HUES64 (cell line): Measurements from ENCODE around the gene NR2F1.

ENCODE experiments used
- H3K27ac ChIP-seq: 2 replicates; pipeline ENCODE4 v1.7.0; 2013; ENCODE audit warnings: low read depth, low read length, inconsistent platforms
- H3K27me3 ChIP-seq: 2 replicates; pipeline ENCODE4 v1.6.1; 2013; ENCODE audit warnings: mild to moderate bottlenecking, low read length; ENCODE audit not compliant: insufficient read depth
- H3K36me3 ChIP-seq: 2 replicates; pipeline ENCODE4 v1.6.1; 2013; ENCODE audit warnings: mild to moderate bottlenecking, low read length; ENCODE audit not compliant: insufficient read depth
- H3K4me1 ChIP-seq: 2 replicates; pipeline ENCODE4 v1.6.1; 2013; ENCODE audit warnings: mild to moderate bottlenecking, low read length, moderate library complexity; ENCODE audit not compliant: insufficient read depth
- H3K4me3 ChIP-seq: 2 replicates; pipeline ENCODE4 v1.5.1; 2013; ENCODE audit warnings: mild to moderate bottlenecking, low read length, moderate library complexity
- H3K9ac ChIP-seq: 2 replicates; pipeline ENCODE4 v1.6.1; 2013; ENCODE audit warnings: mild to moderate bottlenecking, low read depth, low read length
- H3K9me3 ChIP-seq: 2 replicates; pipeline ENCODE4 v1.6.1; 2013; ENCODE audit warnings: low read depth, low read length; ENCODE audit not compliant: insufficient read depth
- WGBS: fragments of 150-250, 120-280 bp; methylation state at CpG from one replicate; pipeline ENCODE4 v1.1.7; 2013; ENCODE audit warnings: missing lambda C conversion rate; 5-methylcytosine and 5-hydroxymethylcytosine counted together

NR2F1 gene

DNA sequence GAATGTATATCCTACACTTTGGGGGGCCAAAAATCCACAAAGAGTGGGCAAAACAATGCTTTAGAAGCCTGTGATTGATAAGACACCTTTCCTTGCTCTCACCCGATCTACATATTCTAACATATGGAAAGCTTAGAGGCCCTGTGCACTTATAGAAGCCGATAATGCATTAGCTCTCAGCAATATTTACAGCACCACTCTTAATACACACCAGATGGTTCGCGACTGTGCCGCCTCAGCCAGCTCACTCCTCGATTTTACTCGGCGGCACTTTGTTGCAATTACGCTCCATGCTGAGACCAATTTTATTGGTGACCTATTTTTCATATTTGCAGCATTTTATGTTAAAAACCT, 18.8 kb downstream of the NR2F1 start:
- Histone ChIP-seq H3K36me3 (no peaks in the 10 kb centered on the region), H3K27ac (no peak overlapping the region), H3K4me3 (no peak overlapping the region), H3K27me3 (peaks cover 100% of the 10 kb centered on the region), H3K9ac (no peak overlapping the region), H3K9me3 (no peaks in the 10 kb centered on the region; the same call in 1 of the 2 replicates), H3K4me1 (peaks cover 15% of the 10 kb centered on the region)
- 7% methylated on average over 9 of the region's 9 CpGs for WGBS

- Histone ChIP-seq H3K4me3 (peak overlapping the region; percentile 5), H3K9ac (no peak overlapping the region), H3K27me3 (peaks cover 100% of the 10 kb centered on the region)
Measured at GRCh38 chr5:93602241-93603077, 19.4 kb downstream of the NR2F1 start.

DNA sequence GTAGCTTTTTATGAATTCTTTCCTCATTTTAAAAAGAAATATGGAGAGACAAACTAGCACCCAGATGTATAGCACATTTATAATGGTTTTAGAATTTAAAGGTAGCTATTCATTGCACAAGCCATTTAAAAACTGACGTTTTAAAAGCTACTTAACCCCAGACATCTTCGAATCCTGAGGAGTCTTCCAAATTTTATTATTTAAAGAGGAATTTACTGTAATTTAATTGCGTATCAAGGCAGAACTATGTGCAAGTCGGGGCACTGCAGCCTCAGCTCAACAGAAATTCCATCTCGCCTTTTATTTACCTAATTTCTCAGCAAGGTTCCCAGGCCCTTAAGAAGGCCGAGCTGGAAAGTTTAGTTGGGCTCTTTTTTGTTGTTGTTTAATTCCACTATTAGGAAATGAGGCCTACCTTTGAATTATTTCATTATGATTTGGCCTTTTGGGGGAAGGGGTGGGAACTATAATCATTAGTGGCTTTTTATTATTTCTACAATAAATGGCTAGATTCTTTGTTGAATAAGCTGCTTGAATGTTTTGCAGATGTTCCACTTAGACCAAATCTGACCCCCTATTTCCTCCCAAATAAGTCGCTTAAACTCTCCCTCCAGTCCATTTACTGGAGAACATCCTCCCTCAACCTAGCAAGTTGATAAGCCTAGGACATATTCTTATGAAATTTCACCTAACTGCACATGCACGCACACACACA, 20.2 kb downstream of the NR2F1 start:
- 17% methylated on average over 7 of the region's 8 CpGs for WGBS

More at GRCh38 chr5:93602241-93603077, 19.4 kb downstream of the NR2F1 start:
- H3K27ac ChIP-seq, result no peak overlapping the region
- peaks cover 21% of the 10 kb centered on the region for H3K4me1 ChIP-seq
- H3K36me3 ChIP-seq, result no peaks in the 10 kb centered on the region
- 2% methylated on average over 39 of the region's 39 CpGs for WGBS
- H3K9me3 ChIP-seq, result no peaks in the 10 kb centered on the region; the same call in 1 of the 2 replicates

DNA sequence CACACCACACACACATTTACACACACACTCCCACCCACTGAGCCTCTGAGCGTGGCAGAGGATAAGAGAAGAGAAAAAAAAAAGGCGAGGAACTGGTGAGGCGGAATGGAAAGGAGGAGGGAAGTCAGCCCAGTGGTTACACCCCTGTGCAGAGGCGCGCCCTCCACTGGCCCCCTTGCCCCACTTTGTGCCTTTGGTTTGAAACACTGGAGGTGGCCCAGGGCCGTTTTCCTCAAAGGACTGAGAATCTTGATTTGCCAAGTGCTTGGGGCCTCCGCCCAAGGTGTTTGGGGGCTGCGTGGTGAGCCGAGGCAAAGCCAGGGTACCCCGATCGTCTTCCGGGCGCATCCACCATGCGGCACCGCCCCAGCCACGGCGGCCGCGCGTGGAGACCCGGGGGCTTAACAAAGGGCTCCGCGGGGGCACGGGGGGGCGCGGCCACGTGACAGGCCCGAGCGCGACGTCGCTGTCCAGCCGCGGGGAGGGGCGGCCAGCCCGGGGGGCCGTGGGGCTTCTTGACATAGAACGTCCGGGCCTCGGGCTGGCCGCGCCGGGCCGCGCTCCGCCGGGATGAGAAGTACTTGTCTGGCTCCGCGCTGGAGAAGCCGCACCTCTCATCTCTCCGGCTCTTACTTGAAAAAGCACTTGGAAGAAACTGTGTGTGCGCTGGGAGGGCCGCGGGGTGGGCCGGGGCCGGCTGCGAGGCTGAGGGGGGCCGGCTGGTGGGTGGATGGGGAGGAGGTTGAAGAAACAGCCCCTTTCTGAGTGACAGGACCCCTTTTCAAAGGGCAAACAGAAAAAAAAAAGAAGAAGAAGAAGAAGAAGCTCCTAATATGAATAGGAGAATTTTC, 21.0 kb downstream of the NR2F1 start:
- Histone ChIP-seq H3K9ac (no peak overlapping the region), H3K36me3 (no peaks in the 10 kb centered on the region), H3K4me1 (peaks cover 25% of the 10 kb centered on the region), H3K27me3 (peaks cover 100% of the 10 kb centered on the region), H3K4me3 (no peak overlapping the region), H3K9me3 (no peaks in the 10 kb centered on the region; the same call in 1 of the 2 replicates), H3K27ac (no peak overlapping the region)
- WGBS, result 3% methylated on average over 58 of the region's 58 CpGs

More for the DNA sequence above, 20.2 kb downstream of the NR2F1 start:
- Histone ChIP-seq H3K4me3 (no peak overlapping the region), H3K27ac (no peak overlapping the region), H3K36me3 (no peaks in the 10 kb centered on the region), H3K4me1 (peaks cover 22% of the 10 kb centered on the region), H3K27me3 (peaks cover 100% of the 10 kb centered on the region), H3K9ac (no peak overlapping the region), H3K9me3 (no peaks in the 10 kb centered on the region; the same call in 1 of the 2 replicates)

DNA sequence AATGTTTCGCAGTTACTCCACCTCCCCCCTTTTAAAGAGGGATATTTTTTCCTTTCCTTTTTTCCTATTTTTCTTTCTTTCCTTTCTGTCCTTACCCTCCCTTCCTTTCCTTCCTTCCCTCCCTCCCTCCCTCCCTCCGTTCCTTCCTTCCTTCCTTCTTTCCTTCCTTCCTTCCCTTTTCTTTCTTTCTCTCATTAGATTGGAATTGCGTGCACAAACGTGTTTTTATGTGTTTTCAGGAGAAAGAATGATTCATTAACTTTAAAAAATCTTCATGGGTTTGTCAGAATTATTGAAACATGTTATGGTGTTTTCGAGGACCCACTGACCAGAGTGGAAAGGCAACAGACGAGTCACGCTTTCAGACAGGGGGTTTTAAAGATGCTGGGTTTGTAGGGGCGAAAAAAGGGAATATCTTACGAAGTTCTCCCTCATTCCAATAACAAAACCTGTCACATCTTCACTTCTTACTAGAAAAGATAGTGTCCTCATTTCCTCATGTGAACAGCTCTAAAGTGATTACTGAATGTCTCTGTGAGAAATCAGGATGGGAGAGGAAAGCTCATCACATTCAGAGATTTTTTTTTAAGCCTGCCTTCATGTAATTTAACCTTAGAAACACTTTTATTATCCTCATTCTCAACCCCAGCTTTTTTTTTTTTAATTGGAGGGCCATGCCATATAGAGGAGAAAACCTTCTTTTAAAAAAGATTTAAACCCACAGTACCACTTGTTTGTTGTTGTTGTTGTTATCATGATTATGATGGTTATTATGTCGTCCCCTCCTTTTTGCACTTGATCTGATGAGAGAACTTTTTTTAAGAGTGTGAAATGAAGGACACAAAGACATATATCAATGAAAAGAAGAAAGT, 21.9 kb downstream of the NR2F1 start:
- Histone ChIP-seq H3K9me3 (no peaks in the 10 kb centered on the region; the same call in 1 of the 2 replicates), H3K27me3 (peaks cover 100% of the 10 kb centered on the region), H3K4me3 (no peak overlapping the region), H3K27ac (no peak overlapping the region), H3K36me3 (no peaks in the 10 kb centered on the region), H3K4me1 (peaks cover 28% of the 10 kb centered on the region), H3K9ac (no peak overlapping the region)
- 9% methylated on average over 7 of the region's 10 CpGs for WGBS

DNA sequence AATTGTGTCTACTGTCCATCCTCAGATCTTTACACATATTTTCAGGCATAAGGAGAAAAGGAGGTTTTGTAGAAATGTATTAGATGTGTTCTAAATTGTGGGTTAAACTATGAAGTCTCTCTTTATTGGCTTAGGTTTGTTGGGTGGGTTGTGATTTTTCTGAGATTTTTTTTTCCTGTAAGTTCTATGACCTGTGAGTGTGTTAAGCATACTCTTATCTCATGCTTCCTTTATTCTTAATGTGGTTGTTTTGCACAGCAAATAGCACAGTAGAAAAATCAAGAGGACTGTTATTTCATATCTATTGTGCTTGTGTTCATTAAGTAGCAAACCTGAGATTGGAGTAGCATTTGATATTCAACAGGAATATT, 23.3 kb downstream of the NR2F1 start:
- Histone ChIP-seq H3K4me1 (peaks cover 37% of the 10 kb centered on the region), H3K27ac (no peak overlapping the region), H3K4me3 (no peak overlapping the region), H3K9me3 (no peaks in the 10 kb centered on the region; the same call in 1 of the 2 replicates), H3K36me3 (no peaks in the 10 kb centered on the region), H3K9ac (no peak overlapping the region), H3K27me3 (peaks cover 100% of the 10 kb centered on the region)

GRCh38 chr5:93607367-93608258, 24.6 kb downstream of the NR2F1 start:
- WGBS, result 2% methylated on average over 19 of the region's 19 CpGs
- H3K9ac ChIP-seq, result no peak overlapping the region
- no peaks in the 10 kb centered on the region; the same call in 1 of the 2 replicates for H3K9me3 ChIP-seq
- peaks cover 100% of the 10 kb centered on the region for H3K27me3 ChIP-seq
- H3K4me1 ChIP-seq, result peaks cover 35% of the 10 kb centered on the region
- peak overlapping the region; percentile 3; the same call in 1 of the 2 replicates for H3K4me3 ChIP-seq
- no peaks in the 10 kb centered on the region for H3K36me3 ChIP-seq
- no peak overlapping the region for H3K27ac ChIP-seq

GRCh38 chr5:93608855-93609254, 25.8 kb downstream of the NR2F1 start:
- Histone ChIP-seq H3K36me3 (no peaks in the 10 kb centered on the region), H3K27ac (no peak overlapping the region), H3K9ac (no peak overlapping the region), H3K9me3 (no peaks in the 10 kb centered on the region; the same call in 1 of the 2 replicates), H3K4me1 (peaks cover 34% of the 10 kb centered on the region), H3K4me3 (no peak overlapping the region), H3K27me3 (peaks cover 100% of the 10 kb centered on the region)
- 3% methylated on average over 3 of the region's 4 CpGs for WGBS

- peaks cover 34% of the 10 kb centered on the region for H3K4me1 ChIP-seq
- 3% methylated on average over 4 of the region's 7 CpGs for WGBS
- no peaks in the 10 kb centered on the region for H3K9me3 ChIP-seq
- no peak overlapping the region for H3K4me3 ChIP-seq
- H3K27me3 ChIP-seq, result peaks cover 100% of the 10 kb centered on the region
- no peak overlapping the region for H3K9ac ChIP-seq
- no peaks in the 10 kb centered on the region for H3K36me3 ChIP-seq
- H3K27ac ChIP-seq, result no peak overlapping the region
Measured at GRCh38 chr5:93609762-93610161, 26.7 kb downstream of the NR2F1 start.
